Measurements from ENCODE around the gene FLT3LG.

Gene FLT3LG

DNA sequence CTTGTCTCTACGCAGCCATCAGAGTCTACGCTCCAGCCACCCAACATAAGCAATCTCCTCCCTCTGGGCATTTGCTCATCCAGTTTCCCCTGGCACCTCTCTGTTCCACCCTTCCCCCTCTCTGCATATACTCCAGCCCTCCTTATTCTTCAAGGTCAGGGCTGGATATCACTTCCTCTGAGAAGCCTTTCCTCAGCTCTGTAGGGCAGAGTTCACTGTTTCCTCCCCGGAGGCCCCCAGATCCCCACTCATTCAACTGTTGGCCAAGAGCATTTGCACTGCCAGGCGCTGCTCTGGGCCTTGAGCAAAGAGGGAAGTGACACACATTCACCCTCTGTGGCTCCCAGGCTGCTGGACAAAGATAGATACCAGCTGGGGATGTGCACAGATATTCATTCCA, 41.8 kb downstream of the FLT3LG start:
- DNase-seq (ENCODE audit: low read depth), result no peak

DNA sequence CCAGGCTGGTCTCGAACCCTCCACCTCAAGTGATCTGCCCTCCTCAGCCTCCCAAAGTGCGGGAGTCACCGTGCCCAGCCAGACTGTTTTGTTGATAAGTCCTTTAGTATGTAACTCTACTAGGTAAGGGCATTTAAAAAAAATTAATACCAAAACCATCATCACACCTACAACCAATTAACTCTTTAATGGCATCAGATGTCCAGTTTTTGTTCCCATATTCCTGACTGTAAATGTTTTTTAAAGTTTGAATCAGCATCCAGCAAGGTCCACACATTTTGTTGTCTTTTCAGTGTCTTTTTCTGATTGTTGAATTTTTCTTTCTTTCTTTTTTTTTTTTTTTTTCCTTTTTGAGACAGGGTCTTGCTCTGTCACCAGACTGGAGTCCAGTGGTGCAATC, 44.0 kb downstream of the FLT3LG start:
- no peak for DNase-seq (ENCODE audit: low read depth)

DNA sequence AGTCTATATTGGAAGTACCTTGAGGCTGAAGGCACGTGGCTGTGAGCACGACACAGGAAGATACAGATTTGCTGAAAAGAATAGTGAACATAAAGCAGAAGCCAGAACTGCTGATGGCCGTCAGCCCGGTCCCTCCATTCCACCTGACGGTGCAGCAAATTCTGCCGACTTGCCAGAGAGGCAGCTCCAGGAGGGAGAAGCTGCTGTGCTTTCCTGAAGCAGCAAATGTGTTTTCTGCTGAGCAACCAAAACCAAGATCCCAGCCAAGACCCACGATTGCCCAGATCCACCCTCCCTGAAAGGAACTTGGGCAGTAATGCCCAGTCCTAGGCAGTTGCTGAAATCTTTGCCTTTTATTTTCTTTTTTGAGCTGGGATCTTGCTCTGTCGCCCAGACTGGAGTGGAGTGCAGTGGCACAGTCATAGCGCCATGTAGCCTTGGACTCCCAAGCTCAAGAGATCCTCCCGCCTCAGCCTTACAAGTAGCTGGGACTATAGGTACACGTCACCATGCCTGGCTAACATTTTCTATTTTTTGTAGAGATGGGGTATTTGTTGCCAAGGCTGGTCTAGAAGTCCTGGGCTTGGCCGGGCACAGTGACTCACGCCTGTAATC, 46.8 kb downstream of the FLT3LG start:
- DNase-seq (ENCODE audit: low read depth), result no peak

DNA sequence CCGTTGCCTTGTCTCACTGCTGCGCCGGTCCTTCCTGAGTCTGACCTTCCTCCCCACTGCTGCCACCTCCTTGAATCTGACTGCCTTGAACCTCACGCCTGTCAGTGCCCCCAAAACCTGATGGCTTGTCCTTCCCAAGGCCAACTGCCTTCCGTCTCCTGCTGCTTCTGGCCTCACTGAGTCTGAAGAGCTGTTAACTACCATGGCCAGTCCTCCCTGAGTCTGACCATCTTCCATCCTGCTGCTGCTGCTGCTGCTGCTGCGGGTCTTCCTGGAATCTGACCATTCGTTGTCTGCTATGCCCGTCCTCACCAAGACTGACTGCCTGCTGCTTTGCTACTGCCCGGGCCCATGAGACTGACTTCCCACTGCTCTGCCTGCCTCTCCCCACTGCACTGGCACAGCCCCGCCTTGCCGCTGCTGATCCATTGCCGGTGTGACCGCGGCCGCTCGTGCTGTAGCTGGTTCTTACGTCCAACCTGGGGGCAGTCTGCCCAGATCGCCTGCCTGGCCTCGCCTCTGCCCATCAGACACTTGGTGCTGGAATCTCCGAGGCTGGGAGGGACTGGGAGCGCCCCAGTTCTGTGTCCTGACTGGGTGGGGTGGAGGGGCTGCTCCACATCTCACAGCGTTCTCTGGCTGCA, 50.9 kb downstream of the FLT3LG start:
- DNase-seq (ENCODE audit: low read depth), result no peak

DNA sequence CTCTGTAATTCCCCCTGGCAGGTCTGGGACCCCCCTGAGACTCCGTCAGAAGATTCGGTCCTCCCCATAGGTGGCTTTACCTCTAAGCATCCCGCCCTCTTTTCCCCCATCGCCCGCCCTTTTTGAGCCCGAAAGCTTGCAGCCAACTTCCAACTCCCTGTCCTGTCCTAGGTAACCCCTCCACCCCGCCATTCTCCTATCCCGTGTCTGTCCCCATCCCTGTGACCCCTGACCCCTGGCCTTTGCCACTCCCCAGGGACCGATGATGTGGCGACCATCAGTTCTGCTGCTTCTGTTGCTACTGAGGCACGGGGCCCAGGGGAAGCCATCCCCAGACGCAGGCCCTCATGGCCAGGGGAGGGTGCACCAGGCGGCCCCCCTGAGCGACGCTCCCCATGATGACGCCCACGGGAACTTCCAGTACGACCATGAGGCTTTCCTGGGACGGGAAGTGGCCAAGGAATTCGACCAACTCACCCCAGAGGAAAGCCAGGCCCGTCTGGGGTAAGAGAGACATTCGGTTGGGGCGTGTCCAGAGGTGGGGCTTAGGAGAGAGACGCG, 54.3 kb downstream of the FLT3LG start:
- DNase-seq (ENCODE audit: low read depth), result no peak

DNA sequence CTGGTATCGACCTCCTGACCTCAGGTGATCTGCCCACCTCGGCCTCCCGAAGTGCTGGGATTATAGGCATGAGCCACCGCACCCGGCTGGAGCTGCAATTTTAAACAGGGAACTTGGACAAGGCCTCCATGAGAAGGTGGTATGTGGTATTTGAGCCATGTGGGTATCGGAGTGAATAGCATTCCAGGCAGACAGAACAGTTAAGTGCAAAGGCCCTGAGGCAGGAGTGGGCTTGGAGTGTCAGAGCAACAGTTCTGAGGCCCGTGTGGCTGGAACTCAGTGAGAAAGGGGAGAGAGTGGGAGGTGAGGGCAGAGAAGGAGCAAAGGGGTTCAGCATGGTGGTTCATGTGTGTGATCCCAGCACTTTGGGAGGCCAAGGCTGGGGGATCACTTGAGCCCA, 56.7 kb downstream of the FLT3LG start:
- no peak for DNase-seq (ENCODE audit: low read depth)

DNA sequence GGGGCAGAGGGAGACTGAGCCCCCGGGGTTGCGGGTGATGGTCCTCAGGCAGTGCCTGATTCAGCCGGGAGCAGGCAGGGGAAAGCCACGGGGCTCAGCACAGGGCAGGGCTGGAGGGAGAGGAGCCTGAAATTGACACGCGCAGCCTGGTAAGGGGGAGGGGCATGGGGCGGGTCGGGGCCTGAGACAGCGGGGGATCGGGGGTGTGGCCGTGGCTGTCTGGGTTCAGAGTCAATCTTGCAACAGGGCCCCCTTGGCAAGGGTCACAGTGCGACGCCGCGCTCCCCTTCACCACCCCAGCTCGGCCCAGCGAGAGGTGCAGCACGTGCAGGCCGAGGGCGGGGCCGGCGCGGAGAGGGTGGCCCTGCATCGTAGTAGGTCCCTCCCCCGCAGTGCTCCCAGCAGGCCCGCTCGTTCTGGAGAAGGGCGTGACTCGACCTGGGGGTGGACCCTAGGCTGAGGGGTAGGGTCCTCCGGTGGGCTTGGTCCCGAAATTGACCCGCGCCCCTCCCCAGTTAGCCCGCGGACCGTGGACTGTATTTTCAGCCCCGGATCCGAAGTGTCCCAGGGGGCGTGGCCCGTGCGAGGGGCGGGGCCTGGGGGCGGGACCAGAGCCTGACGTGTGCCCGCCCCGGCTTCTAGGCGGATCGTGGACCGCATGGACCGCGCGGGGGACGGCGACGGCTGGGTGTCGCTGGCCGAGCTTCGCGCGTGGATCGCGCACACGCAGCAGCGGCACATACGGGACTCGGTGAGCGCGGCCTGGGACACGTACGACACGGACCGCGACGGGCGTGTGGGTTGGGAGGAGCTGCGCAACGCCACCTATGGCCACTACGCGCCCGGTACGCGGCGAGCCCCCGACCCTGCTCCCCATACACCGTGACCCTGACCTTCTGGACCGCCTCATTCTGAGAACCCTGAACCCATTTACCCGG, 59.8 kb downstream of the FLT3LG start:
- peak; percentile 73 for DNase-seq (ENCODE audit: low read depth)

DNA sequence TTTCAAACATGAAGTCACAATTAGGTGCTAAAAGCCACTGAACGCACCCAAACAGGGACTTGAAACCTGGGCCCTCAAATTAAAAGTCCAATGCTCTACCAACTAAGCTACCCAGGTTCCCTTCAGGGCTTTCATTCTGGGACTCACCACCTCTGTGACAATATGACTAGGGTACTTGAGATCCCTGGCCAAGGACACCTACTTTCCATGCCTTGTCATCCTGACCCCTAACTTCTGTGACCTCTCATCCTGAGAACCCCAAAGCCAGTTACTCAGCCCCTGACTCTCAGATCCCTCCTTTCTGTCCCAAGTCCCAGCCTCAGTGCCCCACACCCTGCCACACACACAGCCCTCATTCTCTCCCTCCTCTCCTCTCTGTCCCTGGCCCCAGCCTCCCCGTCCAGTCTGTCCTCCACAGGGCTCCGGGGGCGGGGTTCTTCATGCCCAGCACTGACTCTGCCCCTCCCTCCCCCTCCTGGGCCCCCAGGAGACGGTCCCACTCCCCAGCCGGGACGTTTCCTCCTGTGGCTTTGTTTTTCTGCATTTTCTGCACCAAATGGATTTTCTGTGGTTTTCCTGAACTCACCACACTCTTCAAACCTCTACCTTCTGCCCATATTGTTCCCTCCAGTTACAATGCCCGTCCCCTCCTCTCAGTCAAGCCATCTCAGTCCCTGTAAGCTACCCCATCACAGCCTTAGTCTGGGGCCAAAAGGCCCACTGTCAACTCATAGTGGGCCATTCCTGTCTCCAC, 60.8 kb downstream of the FLT3LG start:
- DNase-seq (ENCODE audit: low read depth), result no peak
